Type B pancreatic cell (in vitro differentiated cells): ENCODE measurements around the gene RPS19. TPM values are rescaled to one million over a fixed set of nuclear protein-coding genes. Genes with fewer than 3 reads are reported as not detected.

Source experiments
- DNase-seq: peaks from one replicate; pipeline ENCODE4 v3.0.0; 2021; ENCODE audit warnings: mixed read lengths; ENCODE audit not compliant: unreplicated experiment; ENCODE audit errors: extremely low spot score
- H3K27ac Mint-ChIP-seq: 2 replicates; pipeline ENCODE4 v1.8.0; 2021; ENCODE audit warnings: mild to moderate bottlenecking, mixed read lengths
- H3K27me3 Mint-ChIP-seq: 2 replicates; pipeline ENCODE4 v1.8.0; 2021; ENCODE audit warnings: mixed read lengths
- H3K36me3 Mint-ChIP-seq: 2 replicates; pipeline ENCODE4 v1.8.0; 2021; ENCODE audit warnings: mixed read lengths
- H3K4me1 Mint-ChIP-seq: one replicate; pipeline ENCODE4 v1.8.0; 2021; ENCODE audit warnings: mixed read lengths; ENCODE audit not compliant: unreplicated experiment
- H3K4me3 Mint-ChIP-seq: 2 replicates; pipeline ENCODE4 v1.8.0; 2021; ENCODE audit warnings: mild to moderate bottlenecking, mixed read lengths
- H3K9me3 Mint-ChIP-seq: 2 replicates; pipeline ENCODE4 v1.8.0; 2021; ENCODE audit warnings: mixed read lengths
- total RNA-seq: library from RNA; stranded (reverse); gene quantifications from 2 replicates; pipeline ENCODE4 v1.2.1, GENCODE V29; 2021; ENCODE audit warnings: low replicate concordance
- TF ChIP-seq, protein P1 (sequence below): fragments of 200-600 bp; sonication (generic); conservative IDR thresholded peaks from 2 replicates; pipeline ENCODE4 v1.5.0; 2021; ENCODE audit warnings: antibody characterized with exemption, mild to moderate bottlenecking

The RPS19 gene
- total RNA-seq, 1 donor from 2014 or later: 3,159 TPM

DNA sequence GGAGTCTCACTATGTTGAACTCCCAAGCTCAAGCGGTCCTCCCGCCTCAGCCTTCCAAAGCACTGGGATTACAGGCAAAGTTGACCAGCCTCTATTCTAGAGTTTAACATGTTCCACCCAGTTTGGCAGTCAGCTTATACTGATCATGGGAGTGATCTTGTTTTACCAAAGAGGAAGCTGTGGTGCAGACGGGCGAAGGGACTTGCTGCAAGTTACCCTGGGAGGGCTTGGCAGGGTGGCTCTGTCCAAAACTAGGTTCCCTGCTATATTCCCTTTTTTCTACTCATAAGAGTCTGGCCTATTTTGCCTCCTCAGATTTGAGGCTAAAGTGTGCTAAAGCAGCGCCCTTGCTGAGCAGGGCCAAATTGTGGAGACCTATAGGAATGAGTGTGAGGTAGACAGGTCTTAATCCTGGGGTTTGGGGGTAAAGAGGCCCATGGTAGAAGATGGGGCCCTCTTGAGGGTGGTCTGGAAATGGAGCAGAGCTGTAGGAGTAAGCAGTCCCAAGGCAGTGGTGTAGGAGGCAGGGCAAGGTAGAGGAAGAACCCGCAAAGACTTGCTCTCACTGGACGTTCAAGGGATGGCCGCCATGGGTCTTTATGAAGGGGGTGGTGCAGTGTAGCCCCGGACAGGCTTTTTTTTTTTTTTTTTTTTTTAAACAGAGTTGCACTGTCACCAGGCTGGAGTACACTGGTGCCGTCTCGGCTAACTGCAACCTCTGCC is 3.3 kb downstream of the RPS19 start:
- peaks cover 42% of the 10 kb centered on the region for H3K36me3 Mint-ChIP-seq
- peaks cover 30% of the 10 kb centered on the region for H3K4me1 Mint-ChIP-seq

DNA sequence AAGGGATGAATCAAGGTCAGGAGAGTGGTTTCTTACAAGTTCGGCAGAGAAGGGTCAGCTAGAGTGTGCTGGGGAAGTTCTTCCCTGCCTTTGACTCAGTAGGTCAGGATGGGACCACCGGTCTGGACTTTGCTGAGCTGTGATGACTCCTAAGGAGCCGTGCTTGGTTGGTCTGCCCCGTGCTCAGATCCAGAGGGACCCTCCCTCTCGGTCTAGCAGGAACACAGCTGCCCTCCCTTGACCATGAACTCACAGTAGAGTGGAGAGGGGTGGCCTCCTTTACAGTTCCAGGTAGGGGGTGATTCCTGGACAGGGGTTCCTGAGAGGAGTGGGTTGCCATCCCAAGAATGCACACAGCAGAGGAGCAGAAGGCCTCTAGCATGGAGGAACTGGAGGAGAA is 4.3 kb downstream of the RPS19 start:
- Mint-ChIP-seq H3K27me3 (no peaks in the 10 kb centered on the region), H3K4me3 (peak overlapping the region; percentile 77), H3K4me1 (peaks cover 30% of the 10 kb centered on the region), H3K36me3 (peaks cover 42% of the 10 kb centered on the region), H3K27ac (peak overlapping the region; percentile 67), H3K9me3 (no peaks in the 10 kb centered on the region)
- no peak for DNase-seq
- TF ChIP-seq, protein P1, sequence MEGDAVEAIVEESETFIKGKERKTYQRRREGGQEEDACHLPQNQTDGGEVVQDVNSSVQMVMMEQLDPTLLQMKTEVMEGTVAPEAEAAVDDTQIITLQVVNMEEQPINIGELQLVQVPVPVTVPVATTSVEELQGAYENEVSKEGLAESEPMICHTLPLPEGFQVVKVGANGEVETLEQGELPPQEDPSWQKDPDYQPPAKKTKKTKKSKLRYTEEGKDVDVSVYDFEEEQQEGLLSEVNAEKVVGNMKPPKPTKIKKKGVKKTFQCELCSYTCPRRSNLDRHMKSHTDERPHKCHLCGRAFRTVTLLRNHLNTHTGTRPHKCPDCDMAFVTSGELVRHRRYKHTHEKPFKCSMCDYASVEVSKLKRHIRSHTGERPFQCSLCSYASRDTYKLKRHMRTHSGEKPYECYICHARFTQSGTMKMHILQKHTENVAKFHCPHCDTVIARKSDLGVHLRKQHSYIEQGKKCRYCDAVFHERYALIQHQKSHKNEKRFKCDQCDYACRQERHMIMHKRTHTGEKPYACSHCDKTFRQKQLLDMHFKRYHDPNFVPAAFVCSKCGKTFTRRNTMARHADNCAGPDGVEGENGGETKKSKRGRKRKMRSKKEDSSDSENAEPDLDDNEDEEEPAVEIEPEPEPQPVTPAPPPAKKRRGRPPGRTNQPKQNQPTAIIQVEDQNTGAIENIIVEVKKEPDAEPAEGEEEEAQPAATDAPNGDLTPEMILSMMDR: no peak

More for the DNA sequence above, 3.3 kb downstream of the RPS19 start:
- H3K9me3 Mint-ChIP-seq: no peaks in the 10 kb centered on the region
- peak overlapping the region; percentile 80 for H3K27ac Mint-ChIP-seq
- peak overlapping the region; percentile 95 for H3K4me3 Mint-ChIP-seq
- TF ChIP-seq, protein P1: no peak
- H3K27me3 Mint-ChIP-seq: no peaks in the 10 kb centered on the region
- DNase-seq: no peak

DNA sequence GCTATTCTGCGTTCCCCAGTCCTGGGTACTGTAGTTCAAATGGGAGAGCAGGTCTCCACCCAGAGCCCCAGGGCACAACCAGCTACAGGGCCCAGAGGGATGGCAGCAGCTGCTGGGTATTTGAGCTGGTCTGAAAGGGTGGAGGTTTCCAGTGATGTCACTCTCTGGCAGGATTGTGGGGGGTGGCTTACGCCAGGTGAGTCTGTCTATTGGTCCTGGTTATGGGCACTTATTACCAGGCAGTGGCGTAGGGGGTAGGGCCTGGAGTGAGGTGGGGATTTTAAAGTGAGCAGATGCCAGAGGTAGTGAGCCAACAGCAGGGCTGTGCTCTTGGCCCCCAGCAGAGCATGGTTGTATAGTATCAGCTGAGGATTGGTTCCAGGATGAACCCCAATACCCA is 6.2 kb downstream of the RPS19 start:
- H3K36me3 Mint-ChIP-seq: peaks cover 42% of the 10 kb centered on the region
- TF ChIP-seq, protein P1: no peak
- peaks cover 29% of the 10 kb centered on the region for H3K4me1 Mint-ChIP-seq
- no peak overlapping the region for H3K4me3 Mint-ChIP-seq
- no peaks in the 10 kb centered on the region for H3K27me3 Mint-ChIP-seq
- DNase-seq: no peak
- peak overlapping the region; percentile 82 for H3K27ac Mint-ChIP-seq
- H3K9me3 Mint-ChIP-seq: no peaks in the 10 kb centered on the region

DNA sequence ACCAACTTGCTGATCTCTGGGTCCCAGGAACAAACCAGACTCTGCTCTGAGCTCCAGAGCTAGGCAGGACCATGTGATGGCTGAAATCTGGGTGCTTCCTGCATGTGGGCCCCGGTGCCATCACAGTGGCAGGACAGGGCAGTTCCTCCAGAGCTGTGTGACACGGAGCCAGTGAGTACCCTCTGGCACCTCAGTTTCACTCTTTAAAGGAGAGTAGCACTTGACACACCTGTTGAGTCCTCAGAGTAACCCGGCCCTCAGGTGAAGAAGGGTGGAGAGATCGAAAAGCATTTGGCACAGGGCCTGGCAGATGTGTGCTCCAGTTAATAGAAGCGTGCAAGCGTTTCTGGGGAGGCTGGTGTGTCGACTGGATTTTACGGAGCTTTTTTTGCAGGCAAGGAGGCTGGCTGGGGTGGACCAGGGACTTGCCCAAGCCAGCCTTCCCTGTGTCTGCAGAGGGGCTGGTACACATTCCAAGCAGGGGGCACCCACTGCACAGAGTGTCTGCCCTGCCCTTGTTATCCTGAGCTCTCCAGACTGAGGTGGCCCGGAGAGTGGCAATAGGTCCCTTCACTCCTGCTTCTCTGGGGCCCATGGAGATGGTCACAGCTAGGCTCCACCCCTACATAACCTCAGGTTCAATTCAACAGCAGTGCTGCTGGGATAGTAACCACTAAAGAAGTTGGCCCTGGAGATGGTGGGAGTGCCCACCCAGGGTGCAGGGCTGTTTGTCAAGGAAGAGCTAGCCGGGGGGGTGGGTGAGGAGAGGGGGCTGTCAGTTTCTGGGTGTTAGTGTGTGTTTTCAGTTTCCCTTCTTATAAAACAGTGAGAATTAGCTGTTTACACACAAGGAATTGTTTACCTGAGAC is 8.3 kb downstream of the RPS19 start:
- DNase-seq: no peak
- Mint-ChIP-seq H3K9me3 (no peaks in the 10 kb centered on the region), H3K4me1 (peaks cover 19% of the 10 kb centered on the region), H3K36me3 (peaks cover 26% of the 10 kb centered on the region), H3K27ac (peak overlapping the region; percentile 66), H3K27me3 (peaks cover 3% of the 10 kb centered on the region), H3K4me3 (peak overlapping the region; percentile 64)
- TF ChIP-seq, protein P1: no peak

DNA sequence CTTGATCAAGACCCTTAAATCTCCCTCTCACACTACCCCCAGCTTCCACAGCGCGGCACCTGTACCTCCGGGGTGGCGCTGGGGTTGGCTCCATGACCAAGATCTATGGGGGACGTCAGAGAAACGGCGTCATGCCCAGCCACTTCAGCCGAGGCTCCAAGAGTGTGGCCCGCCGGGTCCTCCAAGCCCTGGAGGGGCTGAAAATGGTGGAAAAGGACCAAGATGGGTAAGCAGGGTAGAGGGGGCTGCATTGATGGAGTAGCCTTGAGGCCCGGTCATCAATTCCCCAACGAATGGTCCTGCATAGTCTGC is 8.9 kb downstream of the RPS19 start:
- peaks cover 23% of the 10 kb centered on the region for H3K36me3 Mint-ChIP-seq
- no peak overlapping the region for H3K4me3 Mint-ChIP-seq
- no peak for DNase-seq
- H3K27ac Mint-ChIP-seq: peak overlapping the region; percentile 66
- H3K4me1 Mint-ChIP-seq: peaks cover 19% of the 10 kb centered on the region
- H3K27me3 Mint-ChIP-seq: peaks cover 3% of the 10 kb centered on the region
- TF ChIP-seq, protein P1: no peak
- H3K9me3 Mint-ChIP-seq: no peaks in the 10 kb centered on the region
